Stimulated activated CD4-positive, alpha-beta T cell treated with anti-CD3 and anti-CD28 coated beads, TNF-alpha, amount 100 ng/mL, for 48 hours (primary cell): ENCODE measurements around the gene HSP90AA1.
"Not testable (repeated sequence)": the region's sequence is repeated elsewhere in the genome, so short reads cannot be mapped to it uniquely, and the experiment has no call there.

Experiments
- DNase-seq, 3 donors: peaks; one replicate each; pipeline ENCODE4 v3.0.0-alpha.2; 2020; ENCODE audit warnings: low read depth in 3 of 3

The HSP90AA1 gene

DNA sequence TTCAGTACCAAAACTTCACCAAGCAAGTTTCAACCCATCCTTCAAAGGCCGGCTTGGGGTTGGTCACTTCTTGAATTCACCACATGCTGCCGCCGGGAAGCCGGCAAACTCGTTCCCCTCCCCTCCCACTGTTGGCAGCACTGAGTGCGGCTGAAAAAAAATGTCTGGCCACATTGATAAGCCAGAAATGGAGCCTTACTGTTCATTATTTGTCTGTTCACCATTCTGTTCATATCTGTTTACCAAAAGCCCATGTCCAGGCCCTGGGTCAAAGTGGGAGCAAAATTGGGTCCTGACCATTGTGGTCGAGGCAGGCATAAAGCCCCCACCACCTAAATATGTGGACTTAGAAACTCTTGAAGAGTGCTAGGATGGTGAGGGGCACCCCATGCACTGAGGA, 7.3 kb upstream of the HSP90AA1 start:
- no peak for DNase-seq

DNA sequence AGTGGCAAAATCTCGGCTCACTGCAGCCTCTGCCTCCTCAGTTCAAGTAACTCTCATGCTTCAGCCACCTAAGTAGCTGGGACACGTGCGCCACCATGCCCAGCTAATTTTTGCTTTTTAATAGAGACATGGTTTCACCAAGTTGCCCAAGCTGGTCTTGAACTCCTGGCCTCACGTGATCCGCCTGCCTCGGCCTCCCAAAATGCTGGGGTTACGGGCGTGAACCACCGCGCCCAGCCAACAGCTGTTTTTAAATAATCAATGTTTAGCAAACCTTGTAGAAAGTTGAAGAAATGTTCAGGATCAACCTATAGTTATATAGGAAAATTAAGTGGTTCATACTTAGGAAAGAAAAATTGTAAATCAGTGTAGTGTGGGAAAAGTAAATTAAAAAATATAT, 6.0 kb upstream of the HSP90AA1 start:
- DNase-seq = no peak

DNA sequence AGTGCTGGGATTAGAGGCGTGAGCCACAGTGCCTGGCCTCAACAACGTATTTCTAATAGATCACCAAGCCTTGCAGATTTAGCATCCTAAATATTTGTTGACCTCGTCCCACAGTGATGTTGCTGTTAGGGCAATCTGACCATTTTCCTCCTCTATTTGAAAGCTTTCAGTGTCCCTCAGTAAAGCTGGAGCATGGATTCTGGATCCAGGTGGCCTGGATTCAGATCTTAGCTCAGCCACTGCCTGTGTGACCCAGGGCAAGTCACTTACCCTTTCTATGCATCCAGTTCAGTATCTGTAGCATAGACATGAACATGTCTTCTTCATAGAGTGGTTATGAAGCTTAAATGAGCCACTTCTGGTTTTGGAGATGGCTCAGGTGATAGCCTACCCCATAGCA, 3.9 kb upstream of the HSP90AA1 start:
- DNase-seq = no peak

DNA sequence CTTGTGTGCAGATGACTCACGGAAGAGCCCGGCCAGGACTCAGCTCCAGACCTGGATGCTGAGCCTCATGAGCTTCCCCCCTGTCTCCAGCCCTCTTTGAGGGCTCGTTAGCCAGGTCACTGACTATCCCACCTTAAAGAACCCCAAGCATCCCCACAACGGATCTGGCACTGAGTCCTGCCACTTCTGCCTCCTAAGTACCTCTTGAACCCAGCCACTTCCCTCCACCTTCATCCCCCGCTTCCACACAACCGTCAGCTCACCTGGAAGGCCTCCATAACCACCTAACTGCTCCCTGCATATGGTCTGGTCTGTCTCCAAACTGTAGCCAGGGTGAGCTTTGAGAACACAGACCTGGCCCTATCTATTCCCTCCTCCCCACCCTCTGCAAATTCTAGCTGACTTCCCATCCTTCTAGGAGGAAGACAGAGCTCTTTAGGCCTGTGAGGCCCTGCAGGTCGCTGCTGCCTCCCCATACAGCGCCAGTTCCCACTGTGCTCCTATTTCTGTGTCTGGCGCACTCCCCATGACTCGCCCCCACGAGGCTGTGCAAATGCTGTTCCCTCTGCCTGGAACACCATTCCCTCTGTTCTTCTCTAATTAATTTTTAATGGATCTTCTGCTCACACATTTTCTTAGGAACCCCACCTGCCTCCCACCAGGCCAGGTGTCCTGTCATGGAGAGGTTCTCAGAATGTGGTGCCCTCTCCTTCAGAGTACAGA, 2.9 kb upstream of the HSP90AA1 start:
- DNase-seq = no peak

DNA sequence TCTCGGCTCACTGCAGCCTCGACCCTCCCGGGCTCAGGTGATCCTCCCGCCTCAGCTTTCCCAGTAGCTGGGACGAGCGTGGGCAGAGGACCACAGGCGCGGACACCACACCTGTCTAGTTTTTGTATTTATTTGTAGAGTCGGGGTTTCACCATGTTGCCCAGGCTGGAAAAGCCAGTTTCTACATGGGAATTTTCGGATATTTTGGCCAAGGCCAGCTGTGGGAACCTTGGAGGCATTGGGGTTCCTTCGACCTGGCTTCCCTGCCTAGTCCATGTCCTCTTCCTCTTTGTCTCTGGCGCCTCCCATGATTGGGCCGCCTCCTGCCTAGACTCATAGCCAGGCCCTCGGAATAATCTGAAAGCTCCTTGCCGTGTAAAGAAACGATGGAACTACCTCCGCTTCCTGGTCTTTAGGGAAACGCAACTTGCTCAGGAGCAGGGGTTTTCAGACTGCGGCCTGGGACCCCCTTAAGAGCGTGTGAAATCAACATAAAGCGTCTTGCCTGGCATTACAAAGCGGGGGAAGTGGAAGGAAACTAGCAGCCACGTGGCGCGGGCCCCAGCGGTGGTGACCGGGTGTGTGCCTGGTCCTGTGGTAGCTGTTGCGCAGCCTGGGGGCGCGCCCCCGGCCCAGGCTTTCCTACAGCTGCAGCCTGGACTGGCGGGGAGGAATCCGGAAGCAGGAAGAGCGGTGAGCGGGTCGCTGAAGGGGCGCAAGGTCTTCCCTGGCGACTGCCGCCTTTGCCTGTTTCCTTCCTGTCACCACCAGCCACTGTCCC, 1.4 kb upstream of the HSP90AA1 start:
- DNase-seq = peak; percentile 42 to 53 (median 44)

DNA sequence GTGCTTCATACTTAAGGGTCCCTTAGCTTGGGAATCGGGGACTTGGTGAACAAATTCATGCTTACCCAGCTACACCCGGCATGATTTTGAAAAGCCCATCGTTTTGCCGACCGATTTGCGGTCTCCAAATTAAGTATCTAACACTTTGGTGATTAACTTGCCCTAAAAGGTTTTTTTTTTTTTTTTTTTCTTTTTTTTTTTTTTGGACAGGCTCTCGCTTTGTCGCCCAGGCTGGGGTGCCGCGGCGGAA, 843 bp upstream of the HSP90AA1 start:
- DNase-seq = no peak

DNA sequence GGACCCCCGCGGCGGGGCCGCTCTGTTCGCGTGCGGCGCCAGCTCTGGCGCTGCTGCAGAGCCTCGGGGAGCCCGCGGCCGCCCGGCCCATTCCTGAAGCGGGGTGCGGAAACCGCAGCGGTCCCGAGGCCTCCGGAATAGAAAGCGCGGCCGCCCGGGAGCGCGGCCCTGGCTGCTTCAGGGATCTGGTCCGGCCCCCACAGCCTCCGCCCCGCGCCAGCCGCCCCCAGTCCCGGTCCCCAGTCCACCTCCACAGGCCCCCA, 204 bp downstream of the HSP90AA1 start:
- DNase-seq = no peak

DNA sequence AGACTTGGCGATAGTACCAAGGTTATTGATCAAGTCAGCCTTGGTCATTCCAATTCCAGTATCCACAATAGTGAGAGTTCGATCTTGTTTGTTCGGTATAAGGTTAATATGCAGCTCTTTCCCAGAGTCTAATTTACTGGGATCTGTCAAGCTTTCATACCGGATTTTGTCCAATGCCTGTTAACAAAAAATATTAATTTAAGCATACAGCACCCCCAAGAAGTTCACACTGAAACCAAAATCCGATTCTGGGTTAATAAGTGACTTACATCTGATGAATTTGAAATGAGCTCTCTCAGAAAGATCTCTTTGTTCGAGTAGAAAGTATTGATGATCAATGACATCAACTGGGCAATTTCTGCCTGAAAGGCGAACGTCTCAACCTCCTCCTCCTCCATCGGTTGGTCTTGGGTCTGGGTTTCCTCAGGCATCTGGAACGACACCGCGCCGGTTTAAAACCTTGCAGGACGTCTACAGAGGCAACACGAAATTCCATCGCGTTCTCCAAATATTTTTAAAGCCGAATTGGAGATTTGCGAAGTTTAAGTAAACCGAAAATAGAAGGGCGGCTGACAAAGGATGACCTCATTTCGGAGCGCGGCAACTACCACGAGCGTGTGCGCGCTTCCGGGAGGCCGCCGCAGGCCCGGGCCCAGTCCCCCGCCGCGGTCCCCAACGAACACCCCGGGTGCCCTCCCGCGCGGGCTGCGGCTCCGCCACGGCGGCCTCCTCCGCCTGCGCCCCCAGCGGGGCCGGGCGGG, 716 bp downstream of the HSP90AA1 start:
- DNase-seq = peak; percentile 27 to 55 (median 46)

DNA sequence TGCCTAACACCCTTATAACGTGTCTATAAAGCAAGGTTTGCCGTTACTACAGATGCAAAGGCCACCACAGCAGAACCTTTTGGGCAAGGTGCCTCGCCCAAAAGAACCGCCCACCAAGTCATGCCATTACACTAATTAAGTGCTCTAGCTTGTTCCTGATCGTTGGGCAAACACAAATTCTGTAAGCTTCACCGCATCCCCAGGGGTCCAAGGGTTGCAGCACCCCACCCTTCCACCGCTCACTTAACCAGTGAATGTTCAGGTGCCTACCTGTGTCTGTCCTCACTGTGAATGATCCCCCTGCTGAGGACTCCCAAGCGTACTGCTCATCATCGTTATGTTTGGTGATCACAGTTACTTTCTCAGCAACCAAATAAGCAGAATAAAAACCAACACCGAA, 1.4 kb downstream of the HSP90AA1 start:
- DNase-seq = no peak

DNA sequence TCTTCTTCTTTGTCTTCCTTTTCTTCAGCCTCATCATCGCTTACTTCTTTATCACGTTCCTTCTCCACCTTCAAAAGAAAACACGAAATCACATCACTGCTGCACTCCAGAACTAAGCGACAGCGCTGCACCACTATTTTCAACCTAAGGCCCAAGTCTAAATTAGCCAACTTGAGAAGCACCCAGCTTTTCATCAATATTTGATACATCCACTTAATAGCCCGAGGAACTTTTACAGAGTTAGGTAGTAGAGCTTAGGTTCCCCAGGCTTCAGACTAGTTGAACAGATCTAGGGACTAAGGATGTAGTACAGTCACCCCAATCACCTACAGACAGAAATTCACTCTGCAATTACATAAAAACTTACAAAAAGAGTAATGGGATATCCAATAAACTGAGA, 1.9 kb downstream of the HSP90AA1 start:
- DNase-seq = no peak

DNA sequence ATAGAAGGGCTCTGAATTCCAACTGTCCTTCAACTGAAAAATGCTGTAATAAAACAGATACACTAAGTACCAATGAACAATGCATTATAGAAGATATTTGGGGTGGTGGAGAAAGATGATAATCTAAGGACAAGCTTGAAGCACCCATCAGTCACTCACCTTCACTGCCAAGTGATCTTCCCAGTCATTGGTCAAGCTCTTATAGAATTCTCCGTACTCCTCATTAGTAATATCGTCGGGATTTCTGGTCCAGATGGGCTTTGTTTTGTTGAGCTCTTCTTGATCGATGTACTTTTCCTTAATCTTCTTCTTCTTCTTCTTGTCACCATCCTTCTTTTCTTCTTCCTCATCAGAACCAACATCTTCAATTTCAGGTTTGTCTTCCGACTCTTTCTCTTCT, 2.3 kb downstream of the HSP90AA1 start:
- DNase-seq = not testable (repeated sequence)

DNA sequence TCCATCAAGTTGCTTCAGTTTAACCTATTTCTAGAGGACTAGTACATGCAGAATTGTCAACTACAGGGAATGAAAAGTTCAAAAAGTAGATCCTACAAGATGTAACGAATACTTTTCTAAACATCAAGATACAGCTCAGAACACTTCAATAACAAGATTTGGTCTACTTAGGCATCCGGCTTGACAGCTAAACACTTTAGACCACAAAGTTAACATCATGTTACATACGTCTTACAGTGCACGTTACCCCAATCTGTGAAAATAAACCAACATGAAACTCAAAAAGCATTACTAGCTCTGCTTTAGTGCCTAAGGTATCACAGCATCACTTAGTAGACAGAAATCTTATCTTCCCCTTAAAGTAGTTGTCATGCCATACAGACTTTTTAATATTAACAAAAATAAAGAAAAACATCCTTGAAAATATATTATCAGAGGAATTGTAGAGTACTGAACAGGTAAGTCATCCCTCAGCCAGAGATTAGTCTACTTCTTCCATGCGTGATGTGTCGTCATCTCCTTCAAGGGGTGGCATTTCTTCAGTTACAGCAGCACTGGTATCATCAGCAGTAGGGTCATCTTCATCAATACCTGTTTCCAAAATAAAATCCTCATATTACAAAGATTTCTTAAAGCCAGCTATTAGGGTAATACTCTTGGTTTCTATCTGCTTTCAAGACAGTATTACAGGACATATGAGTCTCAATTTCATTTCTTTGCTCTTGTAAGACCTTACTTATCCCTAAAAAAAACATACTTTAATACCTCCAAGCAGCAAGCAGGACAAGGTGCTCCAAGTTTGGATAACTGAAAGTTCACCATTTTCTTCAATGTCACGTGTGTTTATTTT, 5.4 kb downstream of the HSP90AA1 start:
- no peak for DNase-seq

DNA sequence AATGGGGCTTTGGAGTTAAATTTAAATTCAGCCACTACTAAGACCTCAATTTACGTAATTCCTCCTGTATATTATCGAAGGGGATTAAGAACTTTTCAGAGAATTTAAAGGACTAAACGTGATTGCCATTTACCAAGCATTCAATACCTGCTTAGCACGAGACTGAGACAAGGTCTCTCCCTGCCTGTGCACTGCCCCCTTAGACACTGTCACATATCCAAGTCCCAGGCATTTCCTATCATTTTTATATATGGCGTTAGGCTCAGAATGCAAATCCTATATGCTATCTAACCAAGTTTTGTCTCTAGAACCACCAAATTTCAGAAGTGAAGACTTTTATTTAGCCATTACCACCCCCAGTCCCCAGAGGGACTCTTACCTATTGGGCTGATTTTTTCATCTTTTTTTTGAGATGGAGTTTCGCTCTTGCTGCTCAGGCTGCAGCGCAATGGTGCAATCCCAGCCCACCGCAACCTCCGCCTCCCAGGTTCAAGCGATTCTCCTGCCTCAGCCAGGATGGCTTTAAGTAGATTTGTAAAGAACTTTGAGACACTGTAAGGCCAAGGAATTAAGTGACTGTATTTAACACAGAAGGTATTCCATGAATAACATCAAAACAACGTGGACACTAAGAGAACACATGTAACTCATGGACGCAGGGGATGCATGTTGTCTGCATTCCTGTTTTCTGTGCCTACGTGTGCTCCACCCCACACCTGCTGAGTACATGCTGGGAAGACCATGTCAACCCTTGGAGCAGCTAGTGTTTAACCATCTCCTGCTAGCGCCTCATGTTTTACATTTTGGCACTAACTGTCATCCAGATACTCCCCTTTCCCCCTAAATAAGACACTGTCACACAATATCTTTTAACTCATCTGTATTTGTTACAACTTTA, 6.4 kb downstream of the HSP90AA1 start:
- DNase-seq = no peak

DNA sequence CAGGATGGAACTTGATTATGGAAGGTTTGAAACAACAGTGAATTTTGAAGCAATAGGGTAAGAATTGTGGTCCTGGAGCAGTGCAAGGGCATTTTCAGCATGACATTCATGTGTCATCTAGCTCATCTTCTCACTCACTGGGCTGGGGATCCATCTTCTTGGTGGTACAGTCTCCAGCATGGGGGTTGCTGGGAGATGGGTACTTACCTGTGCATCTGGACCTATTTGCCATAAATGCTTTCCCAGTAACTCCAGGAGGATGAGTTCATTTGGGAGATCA, 7.2 kb downstream of the HSP90AA1 start:
- DNase-seq = no peak

DNA sequence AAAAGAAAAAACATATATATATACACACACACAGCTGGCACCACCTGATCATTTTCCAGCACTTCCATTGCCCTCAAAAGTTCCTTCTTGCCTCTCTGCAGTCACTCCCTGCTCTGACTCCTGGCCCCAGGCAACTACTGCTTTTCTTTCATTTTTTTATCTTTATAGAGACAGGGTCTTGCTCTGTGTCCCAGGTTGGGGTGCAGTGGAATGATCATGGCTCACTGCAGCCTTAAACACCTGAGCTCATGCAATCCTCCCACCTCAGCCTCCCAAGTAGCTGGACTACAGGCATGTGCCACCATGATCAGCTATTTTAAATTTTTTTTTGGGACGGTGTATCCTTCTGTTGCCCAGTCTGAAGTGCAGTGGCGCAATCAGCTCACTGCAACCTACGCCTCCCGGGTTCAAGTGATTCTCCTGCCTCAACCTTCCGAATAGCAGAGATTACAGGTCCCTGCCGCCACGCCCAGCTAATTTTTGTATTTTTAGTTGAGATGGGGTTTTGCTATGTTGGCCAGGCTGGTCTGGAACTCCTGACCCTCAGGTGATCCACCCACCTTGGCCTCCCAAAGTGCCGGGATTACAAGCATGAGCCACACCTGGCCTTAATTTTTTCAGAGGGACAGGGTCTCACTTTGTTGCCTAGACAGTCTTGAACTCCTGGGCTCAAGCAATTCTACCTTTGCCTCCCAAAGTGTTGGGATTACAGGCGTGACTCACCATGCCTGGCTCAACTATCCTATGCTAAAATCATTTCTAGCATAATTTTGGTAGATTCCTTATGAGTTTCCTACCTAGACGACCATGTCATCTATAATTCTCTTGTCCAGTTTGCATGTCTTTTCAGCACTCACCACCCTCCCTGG, 7.8 kb downstream of the HSP90AA1 start:
- DNase-seq = no peak

DNA sequence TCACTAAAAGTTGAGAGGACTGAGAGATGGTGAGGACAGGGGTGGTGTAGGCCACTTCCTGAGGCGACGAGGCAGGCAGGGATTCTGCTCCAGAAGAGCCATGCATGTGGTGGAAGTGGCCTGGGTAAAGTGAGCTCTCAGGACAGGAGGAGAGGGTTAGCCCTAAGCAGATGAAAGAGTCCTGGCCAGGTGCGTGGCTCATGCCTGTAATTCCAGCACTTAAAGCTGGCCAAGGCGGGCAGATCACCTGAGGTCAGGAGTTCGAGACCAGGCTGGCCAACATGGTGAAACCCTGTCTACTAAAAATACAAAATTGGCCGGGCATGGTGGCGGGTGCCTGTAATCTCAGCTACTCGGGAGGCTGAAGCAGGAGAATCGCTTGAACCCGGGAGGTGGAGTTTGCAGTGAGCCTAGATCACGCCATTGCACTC, 8.5 kb downstream of the HSP90AA1 start:
- not testable (repeated sequence) for DNase-seq

DNA sequence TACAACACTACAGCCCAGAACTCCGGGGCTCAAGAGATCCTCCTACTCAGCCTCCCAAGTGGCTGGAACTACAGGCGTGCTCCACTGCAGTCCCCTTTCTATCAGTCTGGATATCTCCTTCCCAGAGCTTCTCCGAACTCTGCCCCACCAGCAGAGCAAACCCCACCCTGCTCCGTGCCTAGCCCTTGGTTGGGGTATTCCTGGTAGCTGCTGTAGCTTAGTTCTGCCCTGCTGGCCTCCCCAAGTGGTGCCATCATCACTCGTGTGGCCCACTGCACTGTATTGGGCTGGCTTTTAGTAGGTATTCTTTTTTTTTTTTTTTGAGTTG, 9.5 kb downstream of the HSP90AA1 start:
- no peak for DNase-seq

DNA sequence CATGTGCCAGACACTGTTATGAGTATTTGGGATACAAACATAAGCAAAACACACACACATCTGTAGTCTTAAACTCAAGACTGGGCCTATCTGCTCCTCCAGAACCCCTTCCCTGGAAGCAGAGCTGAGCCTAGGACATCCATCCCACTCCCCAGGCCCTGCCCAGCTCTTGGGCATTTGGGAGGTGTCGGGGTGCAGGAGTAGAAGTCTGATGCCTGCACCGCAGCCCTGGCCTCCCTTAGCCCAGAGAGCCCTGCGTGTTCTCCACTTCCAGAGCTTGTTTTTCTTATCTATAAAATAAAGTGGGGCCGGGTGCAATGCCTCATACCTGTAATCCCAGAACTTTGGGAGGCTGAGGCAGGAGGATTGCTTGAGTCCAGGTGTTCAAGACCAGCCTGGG, 11.7 kb downstream of the HSP90AA1 start:
- DNase-seq = no peak

DNA sequence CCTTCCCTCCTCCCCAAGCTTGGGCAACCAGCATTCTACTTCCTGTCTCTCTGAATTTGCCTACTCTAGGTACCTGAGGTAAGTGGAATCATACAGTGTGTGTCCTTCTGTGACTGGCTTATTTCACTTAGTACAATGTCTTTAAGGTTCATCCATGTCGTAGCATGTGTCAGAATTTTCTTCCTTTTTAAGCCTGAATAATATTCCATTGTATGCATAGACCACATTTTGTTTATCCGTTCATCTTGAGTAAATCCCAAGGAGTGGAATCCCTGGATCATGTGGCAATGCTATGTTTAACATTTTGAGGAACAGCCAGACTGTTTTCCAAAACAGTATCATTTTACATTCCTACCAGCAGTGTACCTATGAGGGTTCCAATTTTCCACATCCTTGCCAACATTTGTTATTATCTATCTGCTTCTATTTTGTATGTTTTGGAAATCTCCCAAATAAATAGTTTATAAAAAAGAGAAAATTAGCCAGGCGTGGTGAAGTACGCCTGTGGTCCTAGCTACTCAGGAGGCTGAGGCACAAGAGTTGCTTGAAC, 12.4 kb downstream of the HSP90AA1 start:
- DNase-seq = no peak

DNA sequence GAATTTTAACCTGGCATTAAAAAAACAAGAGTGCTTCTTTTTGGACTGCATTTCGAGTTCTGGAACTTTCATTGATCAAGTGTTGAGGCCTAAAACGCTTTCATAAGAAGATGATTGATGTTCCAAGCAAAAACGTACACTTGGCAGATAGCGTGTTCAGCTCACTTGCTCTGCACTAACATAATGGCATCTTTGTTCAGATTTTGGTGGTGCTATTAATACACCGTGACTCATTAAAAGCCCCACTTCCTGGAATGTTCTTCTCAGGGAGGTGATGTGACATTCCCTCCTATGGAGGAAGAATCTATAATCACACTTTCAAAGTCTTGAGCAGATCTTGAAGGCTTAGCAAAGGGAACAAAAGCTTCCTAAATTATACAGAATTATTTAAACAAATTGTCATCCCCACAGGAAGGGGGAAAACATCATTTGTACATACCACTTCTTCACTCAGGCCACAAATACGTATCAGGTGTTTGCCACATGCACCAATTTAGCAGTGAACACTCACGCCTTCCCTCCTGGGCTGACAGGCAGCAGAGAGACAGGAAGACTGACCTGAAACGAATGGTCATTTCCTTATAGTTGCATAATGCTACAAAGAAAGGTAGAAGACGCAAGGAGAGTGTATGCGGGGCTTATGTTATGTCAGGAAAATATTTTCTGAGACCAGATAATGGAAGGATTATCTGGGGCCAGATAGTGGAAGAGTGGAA, 15.4 kb downstream of the HSP90AA1 start:
- DNase-seq = no peak
